Nephron (organoid): Measurements from ENCODE around the gene SPATC1L.

ENCODE experiments used
- H3K27ac Mint-ChIP-seq, 3 experiments: 2 replicates each; pipeline ENCODE4 v1.8.0; 2020; ENCODE audit warnings: mixed read lengths in 3 of 3, mild to moderate bottlenecking in 2 of 3, moderate library complexity in 1 of 3
- H3K27me3 Mint-ChIP-seq: 2 replicates; pipeline ENCODE4 v1.8.0; 2021; ENCODE audit warnings: low read depth, mild to moderate bottlenecking, moderate library complexity, mixed read lengths
- H3K36me3 Mint-ChIP-seq: 2 replicates; pipeline ENCODE4 v1.8.0; 2020; ENCODE audit warnings: low read depth, mixed read lengths
- H3K4me1 Mint-ChIP-seq: 2 replicates; pipeline ENCODE4 v1.8.0; 2020; ENCODE audit warnings: mixed read lengths
- H3K4me3 Mint-ChIP-seq, 3 experiments: 2 replicates each; pipeline ENCODE4 v1.8.0; 2020; ENCODE audit warnings: mild to moderate bottlenecking in 3 of 3, mixed read lengths in 3 of 3, moderate library complexity in 2 of 3
- H3K9me3 Mint-ChIP-seq: 2 replicates; pipeline ENCODE4 v1.8.0; 2020; ENCODE audit warnings: mixed read lengths
- CTCF ChIP-seq, 3 experiments: fragments of 200-600 bp; sonication (generic); IDR thresholded peaks; one replicate each; pipeline ENCODE4 v1.5.0; 2021; ENCODE audit warnings: antibody characterized with exemption in 3 of 3; ENCODE audit not compliant: unreplicated experiment in 3 of 3

The SPATC1L gene

GRCh38 chr21:46160907-46161632 is 23.2 kb downstream of the SPATC1L start:
- H3K9me3 Mint-ChIP-seq, result no peaks in the 10 kb centered on the region
- no peaks in the 10 kb centered on the region for H3K27me3 Mint-ChIP-seq
- H3K4me3 Mint-ChIP-seq, result no peak overlapping the region
- no peak overlapping the region for H3K27ac Mint-ChIP-seq
- no peak for TF ChIP-seq CTCF (IDR thresholded peaks at IDR 0.05; ENCODE audit: unreplicated experiment in 3 of 3)
- H3K4me1 Mint-ChIP-seq, result peaks cover 7% of the 10 kb centered on the region
- H3K36me3 Mint-ChIP-seq, result peaks cover 33% of the 10 kb centered on the region

GRCh38 chr21:46160657-46160906 is 23.7 kb downstream of the SPATC1L start:
- Mint-ChIP-seq H3K4me1 (peaks cover 7% of the 10 kb centered on the region), H3K27me3 (no peaks in the 10 kb centered on the region), H3K27ac (no peak overlapping the region), H3K4me3 (no peak overlapping the region), H3K9me3 (no peaks in the 10 kb centered on the region), H3K36me3 (peaks cover 31% of the 10 kb centered on the region)
- no peak for TF ChIP-seq CTCF (IDR thresholded peaks at IDR 0.05; ENCODE audit: unreplicated experiment in 3 of 3)

- Mint-ChIP-seq H3K4me3 (no peak overlapping the region), H3K9me3 (no peaks in the 10 kb centered on the region), H3K4me1 (peaks cover 7% of the 10 kb centered on the region), H3K27me3 (no peaks in the 10 kb centered on the region), H3K36me3 (peaks cover 25% of the 10 kb centered on the region), H3K27ac (no peak overlapping the region)
- TF ChIP-seq CTCF (IDR thresholded peaks at IDR 0.05; ENCODE audit: unreplicated experiment in 3 of 3), result no peak
These were observed 24.2 kb downstream of the SPATC1L start for GRCh38 chr21:46159841-46160656.

GRCh38 chr21:46159390-46159789 is 24.9 kb downstream of the SPATC1L start:
- no peaks in the 10 kb centered on the region for H3K27me3 Mint-ChIP-seq
- no peaks in the 10 kb centered on the region for H3K9me3 Mint-ChIP-seq
- H3K36me3 Mint-ChIP-seq, result peaks cover 20% of the 10 kb centered on the region
- no peak overlapping the region for H3K4me3 Mint-ChIP-seq
- H3K4me1 Mint-ChIP-seq, result peaks cover 7% of the 10 kb centered on the region
- no peak overlapping the region for H3K27ac Mint-ChIP-seq
- TF ChIP-seq CTCF (IDR thresholded peaks at IDR 0.05; ENCODE audit: unreplicated experiment in 3 of 3), result no peak

DNA sequence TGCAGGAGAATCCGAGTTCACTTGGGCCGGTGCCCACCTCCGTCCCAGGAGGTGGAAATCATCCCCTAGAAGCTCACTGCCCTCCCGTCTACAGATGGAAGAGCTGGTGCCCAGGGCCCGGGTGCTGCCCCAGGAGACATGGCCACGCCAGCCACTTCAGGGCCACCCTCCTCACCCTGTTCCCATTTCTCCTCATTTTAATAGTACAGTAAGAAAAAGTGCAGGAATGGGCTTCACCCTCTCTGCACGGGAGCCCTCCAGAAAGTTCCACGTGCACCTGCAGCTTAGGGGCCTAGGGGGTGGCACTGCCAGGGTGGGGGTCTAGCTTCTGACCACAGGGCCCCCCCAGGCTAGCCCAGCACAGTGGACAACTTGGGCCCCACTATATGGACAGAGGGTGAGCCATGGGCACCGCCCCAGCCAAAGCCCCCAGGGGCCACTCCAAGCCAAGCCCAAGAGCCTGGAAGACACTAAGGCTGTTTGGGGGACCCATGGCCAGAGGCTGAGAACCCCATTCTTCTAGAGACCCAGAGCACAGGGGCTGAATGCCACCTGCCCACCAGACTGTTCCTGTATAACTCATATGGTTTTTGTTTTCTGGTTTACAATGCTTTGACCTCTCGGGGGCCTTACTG is 25.5 kb downstream of the SPATC1L start:
- no peak overlapping the region for H3K4me3 Mint-ChIP-seq
- H3K27ac Mint-ChIP-seq, result peak overlapping the region in 1 of 3 experiments; percentile 20
- H3K4me1 Mint-ChIP-seq, result peaks cover 7% of the 10 kb centered on the region
- TF ChIP-seq CTCF (IDR thresholded peaks at IDR 0.05; ENCODE audit: unreplicated experiment in 3 of 3), result no peak
- H3K36me3 Mint-ChIP-seq, result peaks cover 15% of the 10 kb centered on the region
- no peaks in the 10 kb centered on the region for H3K27me3 Mint-ChIP-seq
- no peaks in the 10 kb centered on the region for H3K9me3 Mint-ChIP-seq
